RWPE2 (cell line): ENCODE results near the gene GAS2.

Experiments used
- ATAC-seq: fragments of 200-7000 bp; cut with Tn5 transposase; 3 replicates; pipeline ENCODE4 v1.9.1; 2021; ENCODE audit warnings: low read depth
- DNase-seq: peaks from one replicate; pipeline ENCODE4 v3.0.0-alpha.2; 2020; ENCODE audit warnings: low spot score
- H3K27ac ChIP-seq: fragments of 450-650 bp; 2 replicates; pipeline ENCODE4 v1.5.1; 2017; ENCODE audit warnings: mild to moderate bottlenecking; ENCODE audit not compliant: poor library complexity, severe bottlenecking
- H3K27me3 ChIP-seq: fragments of 250-450 bp; sonication (Bioruptor Pico); 2 replicates; pipeline ENCODE4 v1.5.1; 2021; ENCODE audit warnings: mild to moderate bottlenecking, moderate library complexity; ENCODE audit not compliant: insufficient read depth, poor library complexity, severe bottlenecking
- H3K36me3 ChIP-seq: fragments of 250-450 bp; sonication (Bioruptor Pico); 2 replicates; pipeline ENCODE4 v1.5.1; 2020; ENCODE audit warnings: low read depth, mild to moderate bottlenecking, moderate library complexity
- H3K4me1 ChIP-seq: fragments of 250-450 bp; sonication (Bioruptor Pico); 2 replicates; pipeline ENCODE4 v1.5.1; 2021; ENCODE audit warnings: mild to moderate bottlenecking, moderate library complexity; ENCODE audit not compliant: insufficient read depth, poor library complexity, severe bottlenecking
- H3K4me3 ChIP-seq: fragments of 250-450 bp; sonication (Bioruptor Pico); 2 replicates; pipeline ENCODE4 v1.5.1; 2021; ENCODE audit warnings: mild to moderate bottlenecking, moderate library complexity; ENCODE audit not compliant: severe bottlenecking
- H3K9me3 ChIP-seq: fragments of 250-450 bp; sonication (Bioruptor Pico); 2 replicates; pipeline ENCODE4 v1.5.1; 2021; ENCODE audit warnings: mild to moderate bottlenecking, moderate library complexity; ENCODE audit not compliant: severe bottlenecking
- CTCF ChIP-seq: fragments of 450-650 bp; IDR thresholded peaks from one replicate; pipeline ENCODE4 v1.5.1; 2017; ENCODE audit warnings: mild to moderate bottlenecking, moderate library complexity; ENCODE audit not compliant: poor library complexity, severe bottlenecking

Gene GAS2

GRCh38 chr11:22851477-22851876 lies 185.1 kb downstream of the GAS2 start:
- no peak for ATAC-seq
- H3K27me3 ChIP-seq = no peaks in the 10 kb centered on the region
- no peak overlapping the region for H3K4me3 ChIP-seq
- no peak overlapping the region for H3K27ac ChIP-seq
- H3K36me3 ChIP-seq = no peaks in the 10 kb centered on the region
- no peaks in the 10 kb centered on the region for H3K9me3 ChIP-seq
- H3K4me1 ChIP-seq = no peaks in the 10 kb centered on the region
- no peak for DNase-seq
- TF ChIP-seq CTCF = no peak

- no peak for DNase-seq
- H3K27ac ChIP-seq = no peak overlapping the region
- TF ChIP-seq CTCF = no peak
- no peaks in the 10 kb centered on the region for H3K4me1 ChIP-seq
- no peak overlapping the region for H3K4me3 ChIP-seq
- H3K27me3 ChIP-seq = no peaks in the 10 kb centered on the region
- ATAC-seq = no peak
- H3K9me3 ChIP-seq = no peaks in the 10 kb centered on the region
- no peaks in the 10 kb centered on the region for H3K36me3 ChIP-seq
These were observed 193.3 kb downstream of the GAS2 start for GRCh38 chr11:22859756-22860155.

- no peak for TF ChIP-seq CTCF
- no peaks in the 10 kb centered on the region for H3K27me3 ChIP-seq
- DNase-seq (no peak), ATAC-seq (no peak)
- H3K4me1 ChIP-seq = no peaks in the 10 kb centered on the region
- H3K9me3 ChIP-seq = no peaks in the 10 kb centered on the region
- no peaks in the 10 kb centered on the region for H3K36me3 ChIP-seq
- H3K4me3 ChIP-seq = no peak within 1 kb of the TSS
- H3K27ac ChIP-seq = no peak within 1 kb of the TSS
These were observed 193.8 kb downstream of the GAS2 start, which contains the start of gene CCDC179 for GRCh38 chr11:22860241-22860640. Gene CCDC179, minus strand, starts transcription at chr11:22860474. Its CDS starts 53 bp downstream, at chr11:22860421.
